ENCODE measurements around the gene ALDH16A1. TPM values are rescaled to one million over a fixed set of nuclear protein-coding genes. Genes with fewer than 3 reads are reported as not detected.

ALDH16A1 gene
- total RNA-seq, 1 experiment from 2014 or later, result 51.7 TPM

GRCh38 chr19:49421039-49421877 lies 31.8 kb upstream of the ALDH16A1 start:
- no peak overlapping the region for H2BK120ac ChIP-seq (ENCODE audit: low read depth, low read length, poor library complexity, severe bottlenecking)
- H2AFZ ChIP-seq (ENCODE audit: low read length), result no peak overlapping the region
- no peak overlapping the region for H4K5ac ChIP-seq (ENCODE audit: insufficient read length, low read depth, low read length)
- H2BK5ac ChIP-seq (ENCODE audit: insufficient read length, low read length), result no peak overlapping the region
- Mint-ChIP-seq H3K36me3 (ENCODE audit: insufficient read depth in 1 of 3, low read depth in 3 of 3) (no peaks in the 10 kb centered on the region; a peak in 2 of 7 replicates), H3K4me1 (peaks cover 60 to 76% of the 10 kb centered on the region in 2 experiments), H3K27me3 (ENCODE audit: low read depth) (peaks cover 65% of the 10 kb centered on the region), H3K4me3 (peak overlapping the region in 1 of 2 experiments; percentile 52; a peak in 3 of 5 replicates), H3K9me3 (peaks cover 0 to 9% of the 10 kb centered on the region in 2 experiments; a peak in 1 of 5 replicates), H3K27ac (peak overlapping the region in 1 of 3 experiments; percentile 84; a peak in 1 of 7 replicates)
- no peak overlapping the region for H3K4ac ChIP-seq (ENCODE audit: low read depth, low read length)
- no peak overlapping the region for H3K27ac ChIP-seq (ENCODE audit: insufficient read length, low read depth, low read length)
- H3K56ac ChIP-seq (ENCODE audit: insufficient read length, low read depth, low read length), result no peak overlapping the region
- H4K91ac ChIP-seq (ENCODE audit: insufficient read length, low read depth, low read length), result no peak overlapping the region
- no peak overlapping the region for H3K9ac ChIP-seq (ENCODE audit: extremely low read depth, insufficient read length, low read length)
- H2BK12ac ChIP-seq (ENCODE audit: insufficient read length, low read depth, low read length), result no peak overlapping the region
- H3K4me1 ChIP-seq (ENCODE audit: insufficient read depth, low read length), result peaks cover 2% of the 10 kb centered on the region; the same call in 1 of the 2 replicates
- H3K27me3 ChIP-seq (ENCODE audit: insufficient read depth, low read length), result peaks cover 32% of the 10 kb centered on the region; the same call in 1 of the 2 replicates
- no peak overlapping the region for H3K18ac ChIP-seq (ENCODE audit: insufficient read length, low read depth, low read length)
- no peaks in the 10 kb centered on the region for H3K79me2 ChIP-seq (ENCODE audit: insufficient read depth, low read length)
- H3K14ac ChIP-seq (ENCODE audit: insufficient read depth, low read length), result no peak overlapping the region
- TF ChIP-seq, protein P1, sequence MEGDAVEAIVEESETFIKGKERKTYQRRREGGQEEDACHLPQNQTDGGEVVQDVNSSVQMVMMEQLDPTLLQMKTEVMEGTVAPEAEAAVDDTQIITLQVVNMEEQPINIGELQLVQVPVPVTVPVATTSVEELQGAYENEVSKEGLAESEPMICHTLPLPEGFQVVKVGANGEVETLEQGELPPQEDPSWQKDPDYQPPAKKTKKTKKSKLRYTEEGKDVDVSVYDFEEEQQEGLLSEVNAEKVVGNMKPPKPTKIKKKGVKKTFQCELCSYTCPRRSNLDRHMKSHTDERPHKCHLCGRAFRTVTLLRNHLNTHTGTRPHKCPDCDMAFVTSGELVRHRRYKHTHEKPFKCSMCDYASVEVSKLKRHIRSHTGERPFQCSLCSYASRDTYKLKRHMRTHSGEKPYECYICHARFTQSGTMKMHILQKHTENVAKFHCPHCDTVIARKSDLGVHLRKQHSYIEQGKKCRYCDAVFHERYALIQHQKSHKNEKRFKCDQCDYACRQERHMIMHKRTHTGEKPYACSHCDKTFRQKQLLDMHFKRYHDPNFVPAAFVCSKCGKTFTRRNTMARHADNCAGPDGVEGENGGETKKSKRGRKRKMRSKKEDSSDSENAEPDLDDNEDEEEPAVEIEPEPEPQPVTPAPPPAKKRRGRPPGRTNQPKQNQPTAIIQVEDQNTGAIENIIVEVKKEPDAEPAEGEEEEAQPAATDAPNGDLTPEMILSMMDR (conservative IDR thresholded peaks at IDR 0.05), result no peak
- peak; percentile 99 for DNase-seq
- no peak overlapping the region for H2AK5ac ChIP-seq (ENCODE audit: insufficient read length, low read length)
- no peak overlapping the region for H3K23ac ChIP-seq (ENCODE audit: insufficient read length, low read depth, low read length)
- no peak overlapping the region for H3T11ph ChIP-seq (ENCODE audit: low read length)
- H3K79me1 ChIP-seq (ENCODE audit: insufficient read depth, low read depth, low read length, poor library complexity, severe bottlenecking), result no peaks in the 10 kb centered on the region
- no peak overlapping the region for H2BK20ac ChIP-seq (ENCODE audit: low read depth, low read length, poor library complexity, severe bottlenecking)
- no CpG with 5 or more reads among the region's 48 CpGs for WGBS (ENCODE audit: extremely low coverage, insufficient read length, low lambda C conversion rate)
- no peaks in the 10 kb centered on the region for H4K20me1 ChIP-seq (ENCODE audit: control insufficient read depth, insufficient read depth, insufficient read length)
- no peak overlapping the region for H4K8ac ChIP-seq (replicated peaks; ENCODE audit: insufficient read length, low read depth, low read length)
- peaks cover 13% of the 10 kb centered on the region for H3K23me2 ChIP-seq (ENCODE audit: insufficient read length, low read depth, low read length, poor library complexity, severe bottlenecking)
- H3K4me2 ChIP-seq (ENCODE audit: insufficient read depth, insufficient read length, low read length), result no peak overlapping the region
- H3K9me3 ChIP-seq (ENCODE audit: control insufficient read depth, low read depth, low read length), result no peaks in the 10 kb centered on the region
- H2BK15ac ChIP-seq (ENCODE audit: low read depth, low read length), result no peak overlapping the region

All from H9 (cell line).